ENCODE measurements around the gene SMURF2. TPM values are rescaled to one million over a fixed set of nuclear protein-coding genes. Genes with fewer than 3 reads are reported as not detected.

Gene SMURF2
- total and polyA plus RNA-seq, 10 of the 15 experiments (the other 5 are each of a cell fraction or from before 2014, with no cell fraction given), result 2.8 to 13.4 (median 7.5) TPM

- Histone ChIP-seq H3K9ac (ENCODE audit: control insufficient read depth, insufficient read depth, low read length) (no peak overlapping the region), H3K4me3 (no peak overlapping the region), H4K20me1 (ENCODE audit: control insufficient read depth, insufficient read depth) (no peaks in the 10 kb centered on the region), H3K79me2 (ENCODE audit: control insufficient read depth, insufficient read depth, low read length) (no peaks in the 10 kb centered on the region), H2AFZ (ENCODE audit: control insufficient read depth, low read depth, low read length) (no peak overlapping the region), H3K4me2 (ENCODE audit: control insufficient read depth, insufficient read depth) (no peak overlapping the region), H3K9me3 (replicated peaks; ENCODE audit: control insufficient read depth, insufficient read depth, low read length) (no peaks in the 10 kb centered on the region), H3K36me3 (ENCODE audit: control insufficient read depth in 2 of 2, insufficient read depth in 2 of 2, low read length in 1 of 2) (peaks cover 2 to 3% of the 10 kb centered on the region in 2 experiments; a peak in 1 of 4 replicates), H3K4me1 (ENCODE audit: control insufficient read depth, insufficient read depth, low read length) (no peaks in the 10 kb centered on the region), H3K27ac (ENCODE audit: control insufficient read depth, insufficient read depth) (no peak overlapping the region), H3K27me3 (replicated peaks in 1 of 2; ENCODE audit: control insufficient read depth in 2 of 2, insufficient read depth in 2 of 2, low read length in 1 of 2) (no peaks in the 10 kb centered on the region)
- ChIA-PET RAD21 (ENCODE audit: unreplicated experiment) (no interaction called here), SMC1A (ENCODE audit: uncharacterized antibody, unreplicated experiment) (interaction anchor here (0.6 to 2.2 kb wide), 5 partner anchors 15 to 1355 kb away, joined by 3 to 4 read pairs (median 4); no protein-coding TSS in a partner anchor), CTCF (interaction anchor here (0.8 to 2.0 kb wide), 4 partner anchors 20 to 124 kb away, joined by 3 to 4 read pairs (median 4); no protein-coding TSS in a partner anchor), POLR2A (no interaction called here)
- intact Hi-C loops (cut with micrococcal nuclease; ENCODE audit: unreplicated experiment) (no loop called here), in situ Hi-C loops (cut with MboI) (no loop called here)
- BruUV-seq (replicated peaks), result no TSS peak
- no peak for ATAC-seq
- FAIRE-seq, result no peak
- no peak for DNase-seq (ENCODE audit: low read depth, low spot score)
- TF ChIP-seq FOXM1 (IDR thresholded peaks at IDR 0.05; ENCODE audit: low read depth, low read length) (no peak), SUZ12 (IDR thresholded peaks at IDR 0.05; ENCODE audit: unreplicated experiment) (no peak), POLR2AphosphoS5 (IDR thresholded peaks at IDR 0.05; ENCODE audit: low read length) (no peak), PBX3 (IDR thresholded peaks at IDR 0.05; ENCODE audit: insufficient replicate concordance, low read depth, low read length) (no peak), TBL1XR1 (IDR thresholded peaks at IDR 0.05; ENCODE audit: low read depth, low read length) (no peak), CBFB (IDR thresholded peaks at IDR 0.05; ENCODE audit: low read depth) (no peak), BCL11A (IDR thresholded peaks at IDR 0.05; ENCODE audit: low read depth, low read length) (no peak), SIX5 (IDR thresholded peaks at IDR 0.05; ENCODE audit: low read depth, low read length, severe bottlenecking) (no peak), ZNF24 (IDR thresholded peaks at IDR 0.05) (no peak), ZZZ3 (IDR thresholded peaks at IDR 0.05; ENCODE audit: control insufficient read depth, insufficient read length, low read depth) (no peak), TAF1 (IDR thresholded peaks at IDR 0.05; ENCODE audit: borderline replicate concordance, low read depth, low read length) (no peak), PAX8 (IDR thresholded peaks at IDR 0.05) (no peak), BRCA1 (IDR thresholded peaks at IDR 0.05; ENCODE audit: low read depth, low read length) (no peak), KLF5 (IDR thresholded peaks at IDR 0.05; ENCODE audit: partially characterized antibody) (no peak), MYB (IDR thresholded peaks at IDR 0.05; ENCODE audit: borderline replicate concordance, low read depth, low read length) (no peak), HDAC6 (IDR thresholded peaks at IDR 0.05; ENCODE audit: unreplicated experiment) (no peak), LARP7 (IDR thresholded peaks at IDR 0.05) (no peak), ZNF274 (IDR thresholded peaks at IDR 0.05; ENCODE audit: insufficient read depth, insufficient read length) (no peak)
- TF ChIP-seq, protein P1, sequence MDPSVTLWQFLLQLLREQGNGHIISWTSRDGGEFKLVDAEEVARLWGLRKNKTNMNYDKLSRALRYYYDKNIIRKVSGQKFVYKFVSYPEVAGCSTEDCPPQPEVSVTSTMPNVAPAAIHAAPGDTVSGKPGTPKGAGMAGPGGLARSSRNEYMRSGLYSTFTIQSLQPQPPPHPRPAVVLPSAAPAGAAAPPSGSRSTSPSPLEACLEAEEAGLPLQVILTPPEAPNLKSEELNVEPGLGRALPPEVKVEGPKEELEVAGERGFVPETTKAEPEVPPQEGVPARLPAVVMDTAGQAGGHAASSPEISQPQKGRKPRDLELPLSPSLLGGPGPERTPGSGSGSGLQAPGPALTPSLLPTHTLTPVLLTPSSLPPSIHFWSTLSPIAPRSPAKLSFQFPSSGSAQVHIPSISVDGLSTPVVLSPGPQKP (IDR thresholded peaks at IDR 0.05; ENCODE audit: low read depth, low read length), result no peak
Observed at GRCh38 chr17:64554028-64554637, 108.0 kb downstream of the SMURF2 start.
